OCI-LY1 (cell line): ENCODE measurements around the gene POC1A.

Experiments
- H2AFZ ChIP-seq: fragments of 200-600 bp; sonication (generic), shearing (Covaris generic); 2 replicates; pipeline ENCODE4 v1.6.0; 2014; ENCODE audit warnings: antibody characterized with exemption, mild to moderate bottlenecking, low read length
- H3F3A ChIP-seq: fragments of 200-600 bp; sonication (generic), shearing (Covaris generic); 2 replicates; pipeline ENCODE4 v1.6.0; 2014; ENCODE audit warnings: mild to moderate bottlenecking, antibody characterized with exemption, low read length, moderate library complexity; ENCODE audit not compliant: insufficient read depth
- H3K27ac ChIP-seq: fragments of 200-600 bp; sonication (generic); 2 replicates; pipeline ENCODE4 v1.5.1; 2014; ENCODE audit warnings: low read length, mixed run types, mild to moderate bottlenecking, low read depth; ENCODE audit not compliant: poor library complexity, severe bottlenecking
- H3K27me3 ChIP-seq: fragments of 200-600 bp; sonication (generic); 2 replicates; pipeline ENCODE4 v1.6.0; 2014; ENCODE audit warnings: antibody characterized with exemption, mild to moderate bottlenecking, low read length, moderate library complexity; ENCODE audit not compliant: insufficient read depth
- H3K36me3 ChIP-seq: fragments of 200-600 bp; sonication (generic); 2 replicates; pipeline ENCODE4 v1.6.1; 2014; ENCODE audit warnings: mild to moderate bottlenecking, antibody characterized with exemption, low read length, moderate library complexity, mixed read lengths; ENCODE audit not compliant: insufficient read depth
- H3K4me1 ChIP-seq: fragments of 200-600 bp; sonication (generic); 2 replicates; pipeline ENCODE4 v1.5.1; 2014; ENCODE audit warnings: mild to moderate bottlenecking, low read length, moderate library complexity; ENCODE audit not compliant: insufficient read depth, severe bottlenecking
- H3K4me2 ChIP-seq: fragments of 200-600 bp; sonication (generic), shearing (Covaris generic); 2 replicates; pipeline ENCODE4 v1.6.1; 2014; ENCODE audit warnings: low read length
- H3K4me3 ChIP-seq: fragments of 200-600 bp; sonication (generic); 2 replicates; pipeline ENCODE4 v1.5.1; 2014; ENCODE audit warnings: low read length, low read depth, mild to moderate bottlenecking, mixed read lengths; ENCODE audit not compliant: poor library complexity, severe bottlenecking
- H3K79me2 ChIP-seq: fragments of 200-600 bp; shearing (Covaris generic); 2 replicates; pipeline ENCODE4 v1.6.1; 2016; ENCODE audit warnings: mixed run types, low read length, mixed read lengths; ENCODE audit not compliant: insufficient read depth
- H3K9ac ChIP-seq: fragments of 200-600 bp; sonication (generic), shearing (Covaris generic); 2 replicates; pipeline ENCODE4 v1.6.1; 2014; ENCODE audit warnings: mild to moderate bottlenecking, low read length, mixed read lengths
- H3K9me2 ChIP-seq: fragments of 200-600 bp; sonication (generic), shearing (Covaris generic); 2 replicates; pipeline ENCODE4 v1.6.1; 2014; ENCODE audit warnings: low read depth, mild to moderate bottlenecking, low read length, mixed read lengths
- H3K9me3 ChIP-seq: fragments of 200-600 bp; shearing (Covaris generic); 2 replicates; pipeline ENCODE4 v1.6.1; 2014; ENCODE audit warnings: low read length, mixed read lengths
- H4K20me1 ChIP-seq: fragments of 200-600 bp; sonication (generic), shearing (Covaris generic); 2 replicates; pipeline ENCODE4 v1.6.0; 2016; ENCODE audit warnings: mild to moderate bottlenecking, low read length; ENCODE audit not compliant: insufficient read depth
- EZH2 ChIP-seq: fragments of 200-600 bp; sonication (generic), shearing (Covaris generic); IDR thresholded peaks from 2 replicates; pipeline ENCODE4 v1.8.0; 2017; ENCODE audit warnings: borderline replicate concordance, mixed run types, mild to moderate bottlenecking, antibody characterized with exemption, low read length, moderate library complexity, mixed read lengths
- TF ChIP-seq, protein P1 (sequence below): fragments of 200-600 bp; sonication (generic), shearing (Covaris generic); IDR thresholded peaks from 2 replicates; pipeline ENCODE4 v1.5.1; 2017; ENCODE audit warnings: mild to moderate bottlenecking, antibody characterized with exemption, low read length, moderate library complexity, mixed read lengths

The POC1A gene

DNA sequence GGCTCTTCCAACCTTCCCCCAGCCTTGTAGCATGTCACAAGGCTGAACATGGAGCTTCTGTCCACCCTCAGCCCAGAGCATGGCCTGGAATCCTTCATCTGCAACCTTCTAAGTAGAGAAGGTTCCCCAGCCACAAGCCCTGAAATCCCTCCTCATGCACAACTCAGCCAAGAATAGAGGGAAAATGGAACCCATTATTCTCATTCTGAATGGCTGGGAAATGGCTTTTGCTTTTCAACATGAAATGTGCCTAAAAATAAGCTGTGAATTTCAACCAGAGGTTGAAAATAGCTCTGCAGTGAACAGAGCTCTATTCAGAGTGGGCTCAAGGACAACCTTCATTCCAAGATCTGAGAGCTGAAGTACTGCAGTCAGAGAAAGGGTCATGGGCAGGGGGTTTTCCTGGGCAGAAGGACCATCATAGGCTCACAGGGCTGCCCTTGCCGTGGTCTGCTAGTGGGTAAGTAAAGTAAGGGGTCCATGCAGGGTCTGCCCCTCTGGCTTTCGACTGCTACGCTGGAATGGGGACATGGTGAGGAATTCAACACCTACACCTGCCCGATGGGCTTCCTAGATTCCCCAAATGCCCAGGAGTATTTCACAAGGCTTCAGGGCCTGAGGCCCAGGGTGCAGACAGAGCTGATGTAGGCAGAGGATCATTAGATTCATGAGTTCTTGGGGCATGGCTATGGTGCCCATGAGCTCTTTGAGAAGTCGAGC, 35.9 kb downstream of the POC1A start:
- no peak overlapping the region for H2AFZ ChIP-seq
- no peaks in the 10 kb centered on the region for H3K27me3 ChIP-seq
- no peaks in the 10 kb centered on the region for H4K20me1 ChIP-seq
- H3F3A ChIP-seq = no peaks in the 10 kb centered on the region
- no peak overlapping the region for H3K9ac ChIP-seq
- TF ChIP-seq EZH2 = no peak
- TF ChIP-seq, protein P1, sequence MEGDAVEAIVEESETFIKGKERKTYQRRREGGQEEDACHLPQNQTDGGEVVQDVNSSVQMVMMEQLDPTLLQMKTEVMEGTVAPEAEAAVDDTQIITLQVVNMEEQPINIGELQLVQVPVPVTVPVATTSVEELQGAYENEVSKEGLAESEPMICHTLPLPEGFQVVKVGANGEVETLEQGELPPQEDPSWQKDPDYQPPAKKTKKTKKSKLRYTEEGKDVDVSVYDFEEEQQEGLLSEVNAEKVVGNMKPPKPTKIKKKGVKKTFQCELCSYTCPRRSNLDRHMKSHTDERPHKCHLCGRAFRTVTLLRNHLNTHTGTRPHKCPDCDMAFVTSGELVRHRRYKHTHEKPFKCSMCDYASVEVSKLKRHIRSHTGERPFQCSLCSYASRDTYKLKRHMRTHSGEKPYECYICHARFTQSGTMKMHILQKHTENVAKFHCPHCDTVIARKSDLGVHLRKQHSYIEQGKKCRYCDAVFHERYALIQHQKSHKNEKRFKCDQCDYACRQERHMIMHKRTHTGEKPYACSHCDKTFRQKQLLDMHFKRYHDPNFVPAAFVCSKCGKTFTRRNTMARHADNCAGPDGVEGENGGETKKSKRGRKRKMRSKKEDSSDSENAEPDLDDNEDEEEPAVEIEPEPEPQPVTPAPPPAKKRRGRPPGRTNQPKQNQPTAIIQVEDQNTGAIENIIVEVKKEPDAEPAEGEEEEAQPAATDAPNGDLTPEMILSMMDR = no peak
- H3K27ac ChIP-seq = no peak overlapping the region
- no peaks in the 10 kb centered on the region for H3K79me2 ChIP-seq
- no peak overlapping the region for H3K4me2 ChIP-seq
- no peaks in the 10 kb centered on the region for H3K9me3 ChIP-seq
- peaks cover 25% of the 10 kb centered on the region; the same call in 1 of the 2 replicates for H3K36me3 ChIP-seq
- H3K4me3 ChIP-seq = no peak overlapping the region
- H3K9me2 ChIP-seq = no peaks in the 10 kb centered on the region
- H3K4me1 ChIP-seq = peaks cover 10% of the 10 kb centered on the region

DNA sequence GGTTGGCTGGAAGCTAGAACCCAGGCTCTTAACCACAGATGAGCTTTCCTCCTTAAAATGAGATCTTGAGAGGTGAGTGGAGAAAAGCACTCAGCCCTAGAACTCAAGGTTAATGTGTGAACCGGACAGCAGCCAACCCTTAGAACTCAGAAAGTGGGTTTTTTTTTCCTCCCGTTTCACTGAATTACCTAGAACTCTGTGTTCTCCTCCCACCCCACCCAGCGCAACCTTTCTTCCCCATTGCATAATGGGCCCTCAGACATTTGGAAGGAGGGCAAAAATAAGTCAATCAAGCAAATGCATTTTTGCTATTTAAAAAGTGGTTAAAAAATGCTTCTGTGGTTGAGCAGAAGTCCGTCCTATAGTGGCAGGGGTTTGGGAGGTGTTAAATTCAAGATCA, 36.7 kb downstream of the POC1A start:
- H3K27me3 ChIP-seq = no peaks in the 10 kb centered on the region

DNA sequence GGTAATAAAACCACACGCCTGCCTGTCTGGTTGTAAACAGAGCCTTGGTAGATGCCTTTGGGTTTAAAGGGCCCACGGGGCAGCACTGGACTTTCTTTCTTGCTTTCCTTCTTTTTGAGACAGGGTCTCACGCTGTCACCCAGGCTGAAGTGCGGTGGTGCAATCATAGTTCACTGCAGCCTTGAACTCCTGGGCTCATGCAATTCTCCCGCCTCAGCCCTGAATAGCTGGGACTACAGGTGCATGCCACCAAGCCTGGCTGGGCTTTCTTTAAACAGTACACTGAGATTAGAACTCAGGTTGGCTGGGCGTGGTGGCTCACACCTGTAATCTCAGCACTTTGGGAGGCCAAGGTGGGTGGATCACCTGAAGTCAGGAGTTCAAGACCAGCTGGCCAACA, 42.2 kb downstream of the POC1A start:
- H3K9me3 ChIP-seq = no peaks in the 10 kb centered on the region
- no peaks in the 10 kb centered on the region for H4K20me1 ChIP-seq
- H2AFZ ChIP-seq = no peak overlapping the region
- H3K27ac ChIP-seq = no peak overlapping the region
- H3K4me2 ChIP-seq = no peak overlapping the region
- no peak overlapping the region for H3K9ac ChIP-seq
- H3K36me3 ChIP-seq = peaks cover 10% of the 10 kb centered on the region; the same call in 1 of the 2 replicates
- no peaks in the 10 kb centered on the region for H3F3A ChIP-seq
- no peaks in the 10 kb centered on the region for H3K9me2 ChIP-seq
- TF ChIP-seq, protein P1 = no peak
- TF ChIP-seq EZH2 = no peak
- no peaks in the 10 kb centered on the region for H3K27me3 ChIP-seq
- H3K4me1 ChIP-seq = no peaks in the 10 kb centered on the region
- no peak overlapping the region for H3K4me3 ChIP-seq
- H3K79me2 ChIP-seq = no peaks in the 10 kb centered on the region

More for the DNA sequence above, 36.7 kb downstream of the POC1A start:
- no peak overlapping the region for H3K27ac ChIP-seq
- no peaks in the 10 kb centered on the region for H3K79me2 ChIP-seq
- no peaks in the 10 kb centered on the region for H3K9me3 ChIP-seq
- H3K4me2 ChIP-seq = no peak overlapping the region
- no peak overlapping the region for H3K4me3 ChIP-seq
- H3K9ac ChIP-seq = no peak overlapping the region
- TF ChIP-seq, protein P1 = no peak
- TF ChIP-seq EZH2 = no peak
- no peaks in the 10 kb centered on the region for H4K20me1 ChIP-seq
- H3K36me3 ChIP-seq = peaks cover 20% of the 10 kb centered on the region; the same call in 1 of the 2 replicates
- no peak overlapping the region for H2AFZ ChIP-seq
- H3K9me2 ChIP-seq = no peaks in the 10 kb centered on the region
- H3F3A ChIP-seq = no peaks in the 10 kb centered on the region
- peaks cover 10% of the 10 kb centered on the region for H3K4me1 ChIP-seq
